ENCODE results near the gene ZNHIT2. TPM values are rescaled to one million over a fixed set of nuclear protein-coding genes. Genes with fewer than 3 reads are reported as not detected.

ZNHIT2 gene
- total RNA-seq, 2 experiments from 2014 or later, result 11.5 to 12.7 TPM

DNA sequence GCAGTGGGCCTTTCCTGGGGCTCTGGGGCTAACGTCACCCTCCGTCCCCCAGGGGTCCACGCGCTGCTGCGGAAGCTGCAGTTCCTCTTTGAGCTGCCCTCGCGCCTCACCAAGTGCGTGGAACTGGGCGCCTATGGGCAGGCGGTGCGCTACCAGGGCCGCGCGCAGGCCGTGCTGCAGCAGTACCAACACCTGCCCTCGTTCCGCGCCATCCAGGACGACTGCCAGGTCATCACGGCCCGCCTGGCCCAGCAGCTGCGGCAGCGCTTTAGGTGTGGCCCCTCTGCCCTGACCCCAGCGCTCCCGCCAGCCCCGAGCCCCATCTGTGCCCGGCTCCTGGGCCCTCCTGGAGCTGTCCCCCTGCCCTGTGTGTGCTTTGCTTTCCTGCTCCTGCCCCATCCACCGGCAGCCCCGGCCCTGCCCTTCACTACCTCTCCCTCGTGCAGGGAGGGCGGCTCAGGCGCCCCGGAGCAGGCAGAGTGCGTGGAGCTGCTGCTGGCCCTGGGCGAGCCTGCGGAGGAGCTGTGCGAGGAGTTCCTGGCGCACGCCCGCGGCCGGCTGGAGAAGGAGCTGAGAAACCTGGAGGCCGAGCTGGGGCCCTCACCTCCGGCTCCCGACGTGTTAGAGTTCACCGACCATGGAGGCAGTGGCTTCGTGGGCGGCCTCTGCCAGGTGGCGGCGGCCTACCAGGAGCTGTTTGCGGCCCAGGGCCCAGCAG is 9.6 kb downstream of the ZNHIT2 start:
- intact Hi-C loops (cut with micrococcal nuclease), result no loop called here
- Mint-ChIP-seq H3K9me3 (no peaks in the 10 kb centered on the region), H3K27me3 (no peaks in the 10 kb centered on the region), H3K36me3 (ENCODE audit: low read depth) (peaks cover 14% of the 10 kb centered on the region), H3K4me3 (no peak overlapping the region), H3K4me1 (ENCODE audit: low read depth) (peaks cover 26% of the 10 kb centered on the region), H3K27ac (no peak overlapping the region)
- no peak for ATAC-seq
- TF ChIP-seq, protein P1, sequence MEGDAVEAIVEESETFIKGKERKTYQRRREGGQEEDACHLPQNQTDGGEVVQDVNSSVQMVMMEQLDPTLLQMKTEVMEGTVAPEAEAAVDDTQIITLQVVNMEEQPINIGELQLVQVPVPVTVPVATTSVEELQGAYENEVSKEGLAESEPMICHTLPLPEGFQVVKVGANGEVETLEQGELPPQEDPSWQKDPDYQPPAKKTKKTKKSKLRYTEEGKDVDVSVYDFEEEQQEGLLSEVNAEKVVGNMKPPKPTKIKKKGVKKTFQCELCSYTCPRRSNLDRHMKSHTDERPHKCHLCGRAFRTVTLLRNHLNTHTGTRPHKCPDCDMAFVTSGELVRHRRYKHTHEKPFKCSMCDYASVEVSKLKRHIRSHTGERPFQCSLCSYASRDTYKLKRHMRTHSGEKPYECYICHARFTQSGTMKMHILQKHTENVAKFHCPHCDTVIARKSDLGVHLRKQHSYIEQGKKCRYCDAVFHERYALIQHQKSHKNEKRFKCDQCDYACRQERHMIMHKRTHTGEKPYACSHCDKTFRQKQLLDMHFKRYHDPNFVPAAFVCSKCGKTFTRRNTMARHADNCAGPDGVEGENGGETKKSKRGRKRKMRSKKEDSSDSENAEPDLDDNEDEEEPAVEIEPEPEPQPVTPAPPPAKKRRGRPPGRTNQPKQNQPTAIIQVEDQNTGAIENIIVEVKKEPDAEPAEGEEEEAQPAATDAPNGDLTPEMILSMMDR (IDR thresholded peaks at IDR 0.05), result no peak
- ChIA-PET CTCF (interaction anchor here (1.6 to 7.6 kb wide), 4 partner anchors 9 to 95 kb away, joined by 4 to 115 read pairs (median 26); partner anchors contain the start of genes ARL2, FAU, MRPL49 and VPS51), POLR2A (interaction anchor here (0.6 to 16.2 kb wide), 6 partner anchors 9 to 27 kb away, joined by 3 to 294 read pairs (median 8); partner anchors contain the start of genes FAU, MRPL49, VPS51 and ZNHIT2)
- DNase-seq, result no peak

DNA sequence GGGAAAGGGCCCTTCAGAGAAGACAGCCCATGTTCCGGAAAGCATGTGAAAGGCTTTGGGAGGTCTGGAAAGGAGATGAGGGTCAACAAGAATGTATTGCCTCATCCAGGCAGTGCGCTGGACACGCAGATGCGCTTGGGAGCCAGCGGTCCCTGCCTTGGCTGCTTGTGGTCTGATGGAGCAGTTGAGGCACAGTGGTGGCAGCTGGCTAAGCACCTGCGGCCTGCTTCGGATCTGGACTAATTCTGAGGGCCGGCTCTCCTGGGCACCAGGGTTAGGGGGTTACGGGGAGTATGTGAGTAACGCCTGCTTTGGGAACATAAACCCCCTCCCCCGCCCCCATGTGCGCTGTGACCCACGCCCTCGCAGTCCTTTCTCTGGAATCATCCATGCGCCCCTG is 10.4 kb downstream of the ZNHIT2 start:
- no peak overlapping the region for H3K4me3 Mint-ChIP-seq
- peaks cover 24% of the 10 kb centered on the region for H3K4me1 Mint-ChIP-seq (ENCODE audit: low read depth)
- intact Hi-C loops (cut with micrococcal nuclease), result no loop called here
- no peak for ATAC-seq
- H3K27ac Mint-ChIP-seq, result peak overlapping the region; percentile 50
- ChIA-PET POLR2A (interaction anchor here (0.6 to 16.2 kb wide), 4 partner anchors 10 to 24 kb away, joined by 3 to 294 read pairs (median 16); partner anchors contain the start of genes FAU, MRPL49, VPS51 and ZNHIT2), CTCF (interaction anchor here (1.6 to 7.6 kb wide), 2 partner anchors 8 to 10 kb away, joined by 4 to 115 read pairs; partner anchors contain the start of genes VPS51 and ZNHIT2)
- peaks cover 14% of the 10 kb centered on the region for H3K36me3 Mint-ChIP-seq (ENCODE audit: low read depth)
- H3K9me3 Mint-ChIP-seq, result no peaks in the 10 kb centered on the region
- TF ChIP-seq, protein P1 (IDR thresholded peaks at IDR 0.05), result no peak
- no peaks in the 10 kb centered on the region for H3K27me3 Mint-ChIP-seq
- DNase-seq, result no peak

DNA sequence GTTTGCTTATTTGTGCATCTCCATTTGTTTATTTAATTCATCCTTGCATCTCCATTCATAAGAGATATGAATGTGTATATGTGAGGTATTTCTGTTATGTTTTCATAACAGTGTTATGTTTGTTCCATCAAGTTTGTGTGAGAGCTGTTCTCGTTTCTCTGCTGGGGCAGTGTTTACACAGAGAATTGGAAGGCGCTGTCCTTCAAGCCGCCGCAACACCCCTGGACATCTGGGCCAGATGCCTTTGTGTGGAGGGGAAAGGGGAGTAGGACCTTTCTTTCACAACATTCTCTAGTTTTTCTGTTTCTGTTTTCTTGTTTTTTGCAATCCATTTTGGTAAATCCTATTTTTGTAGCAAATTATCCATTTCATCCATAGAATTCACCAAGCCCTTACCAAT is 12.9 kb downstream of the ZNHIT2 start:
- Mint-ChIP-seq H3K4me1 (ENCODE audit: low read depth) (peaks cover 8% of the 10 kb centered on the region), H3K27ac (peak overlapping the region; percentile 74)

DNA sequence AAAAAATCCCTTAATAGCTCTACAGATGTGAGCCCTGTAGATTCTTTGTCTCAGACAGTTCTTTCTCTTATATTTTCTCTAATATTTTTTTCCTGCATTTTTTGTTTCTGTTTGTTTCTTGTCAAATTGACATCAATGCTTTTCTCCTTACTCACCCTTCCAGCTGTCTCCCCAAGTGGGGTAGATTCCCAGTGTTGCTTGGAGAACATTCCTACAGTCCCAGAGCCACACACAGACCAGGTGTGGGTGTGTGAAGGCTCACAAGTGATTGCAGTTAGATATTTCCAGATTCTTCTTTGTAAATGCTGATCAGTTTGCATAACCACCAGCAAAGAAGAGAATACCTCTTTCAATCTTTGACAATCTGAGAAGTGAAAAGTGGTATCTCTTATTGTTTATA is 14.0 kb downstream of the ZNHIT2 start:
- Mint-ChIP-seq H3K4me3 (no peak overlapping the region), H3K27me3 (no peaks in the 10 kb centered on the region), H3K27ac (peak overlapping the region; percentile 52), H3K4me1 (ENCODE audit: low read depth) (peaks cover 10% of the 10 kb centered on the region), H3K9me3 (no peaks in the 10 kb centered on the region), H3K36me3 (ENCODE audit: low read depth) (peaks cover 14% of the 10 kb centered on the region)
- intact Hi-C loops (cut with micrococcal nuclease), result no loop called here
- TF ChIP-seq, protein P1 (IDR thresholded peaks at IDR 0.05), result no peak
- ATAC-seq (no peak), DNase-seq (no peak)
- ChIA-PET CTCF (interaction anchor here (1.3 to 2.3 kb wide), 3 partner anchors 8 to 316 kb away, joined by 4 to 8 read pairs (median 4); partner anchors contain the start of genes TM7SF2 and ZNHIT2), POLR2A (interaction anchor here (0.9 to 20.0 kb wide), 2 partner anchors 11 to 158 kb away, joined by 3 to 294 read pairs; partner anchors contain the start of genes FAU, MRPL49, POLA2 and TM7SF2)

More for the DNA sequence above, 12.9 kb downstream of the ZNHIT2 start:
- H3K36me3 Mint-ChIP-seq (ENCODE audit: low read depth), result peaks cover 14% of the 10 kb centered on the region
- no peak for DNase-seq
- TF ChIP-seq, protein P1 (IDR thresholded peaks at IDR 0.05), result no peak
- H3K9me3 Mint-ChIP-seq, result no peaks in the 10 kb centered on the region
- no peak overlapping the region for H3K4me3 Mint-ChIP-seq
- no peak for ATAC-seq
- no peaks in the 10 kb centered on the region for H3K27me3 Mint-ChIP-seq
- intact Hi-C loops (cut with micrococcal nuclease), result no loop called here
- POLR2A ChIA-PET, result interaction anchor here (0.5 to 20.0 kb wide), 2 partner anchors 10 to 24 kb away, joined by 4 to 294 read pairs; partner anchors contain the start of genes FAU, MRPL49, TM7SF2 and ZNHIT2
- CTCF ChIA-PET, result interaction anchor here (0.9 to 1.3 kb wide), 2 partner anchors 7 to 8 kb away, joined by 3 to 4 read pairs; partner anchors contain the start of gene TM7SF2
